GM13977 (cell line): ENCODE results near the gene SCT.

ENCODE experiments used
- DNase-seq: peaks from one replicate; pipeline ENCODE4 v3.0.0; 2012; ENCODE audit warnings: low spot score
- CTCF ChIP-seq: IDR thresholded peaks from 2 replicates; pipeline ENCODE4 v1.5.1; 2012; ENCODE audit warnings: mild to moderate bottlenecking, control low read depth; ENCODE audit not compliant: insufficient read depth; ENCODE audit errors: extremely low read depth, missing control alignments
- in situ Hi-C: fragments of 300-500 bp; cut with MboI; formaldehyde crosslinking; loops from one replicate; pipeline ENCODE4 v1.12.0; 2022; ENCODE audit warnings: low sequenced_read_pairs, low pct_unique_long_range_greater_than_20kb, mixed read lengths, inconsistent platforms; ENCODE audit not compliant: unreplicated experiment

Gene SCT

GRCh38 chr11:579830-580601 is 47.0 kb downstream of the SCT start:
- DNase-seq: no peak
- in situ Hi-C loops: no loop called here

GRCh38 chr11:578276-579035 is 48.5 kb downstream of the SCT start:
- in situ Hi-C loops: no loop called here
- DNase-seq: no peak
- TF ChIP-seq CTCF: no peak

More at GRCh38 chr11:579830-580601, 47.0 kb downstream of the SCT start:
- TF ChIP-seq CTCF: no peak

- no peak for DNase-seq
- no peak for TF ChIP-seq CTCF
- in situ Hi-C loops: no loop called here
Measured at GRCh38 chr11:577611-577894, 49.4 kb downstream of the SCT start.

GRCh38 chr11:576811-577610 is 50.0 kb downstream of the SCT start:
- DNase-seq: no peak
- in situ Hi-C loops: no loop called here
- TF ChIP-seq CTCF: no peak
